Fibroblast of lung (primary cell): Measurements from ENCODE around the gene TMEM14B. TPM values are rescaled to one million over a fixed set of nuclear protein-coding genes. Genes with fewer than 3 reads are reported as not detected.

Source experiments
- DNase-seq, 2 donors: peaks; one replicate each; pipeline versions ENCODE4 v3.0.0 to v3.0.0-alpha.2; 2010; ENCODE audit warnings: low read depth in 2 of 2
- H2AFZ ChIP-seq: 2 replicates; pipeline ENCODE4 v1.5.1; 2012; ENCODE audit warnings: low read length, control low read depth, inconsistent platforms
- H3K27ac ChIP-seq: 2 replicates; pipeline ENCODE4 v1.5.1; 2011; ENCODE audit warnings: low read length, control low read depth; ENCODE audit not compliant: insufficient read depth
- H3K27me3 ChIP-seq: 2 replicates; pipeline ENCODE4 v1.5.1; 2011; ENCODE audit warnings: mild to moderate bottlenecking, low read length; ENCODE audit not compliant: control insufficient read depth, insufficient read depth
- H3K36me3 ChIP-seq: 2 replicates; pipeline ENCODE4 v1.5.1; 2011; ENCODE audit warnings: low read length; ENCODE audit not compliant: control insufficient read depth, insufficient read depth
- H3K4me1 ChIP-seq: 2 replicates; pipeline ENCODE4 v1.5.1; 2011; ENCODE audit warnings: low read length; ENCODE audit not compliant: control insufficient read depth, insufficient read depth; ENCODE audit errors: extremely low read depth
- H3K4me2 ChIP-seq: 2 replicates; pipeline ENCODE4 v1.5.1; 2011; ENCODE audit warnings: low read length, control low read depth; ENCODE audit not compliant: insufficient read depth; ENCODE audit errors: extremely low read depth
- H3K4me3 ChIP-seq, 4 experiments: fragments of 200-600 bp in 1 of 4; sonication (generic) in 1 of 4; replicated peaks in 1 of 4; 2 replicates each; pipeline ENCODE4 v1.5.1; 2011 to 2016; ENCODE audit warnings: low read length in 4 of 4, low read depth in 3 of 4, mild to moderate bottlenecking in 3 of 4, control low read depth in 2 of 4, inconsistent platforms in 1 of 4, mixed read lengths in 1 of 4; ENCODE audit not compliant: insufficient read depth in 1 of 4; ENCODE audit errors: control extremely low read depth in 1 of 4
- H3K79me2 ChIP-seq: 2 replicates; pipeline ENCODE4 v1.5.1; 2012; ENCODE audit warnings: mild to moderate bottlenecking, low read length, inconsistent platforms; ENCODE audit not compliant: control insufficient read depth, insufficient read depth
- H3K9ac ChIP-seq: 2 replicates; pipeline ENCODE4 v1.5.1; 2011; ENCODE audit warnings: mild to moderate bottlenecking, low read length, control low read depth; ENCODE audit not compliant: insufficient read depth
- H3K9me3 ChIP-seq: 2 replicates; pipeline ENCODE4 v1.5.1; 2012; ENCODE audit warnings: low read depth, low read length; ENCODE audit not compliant: control insufficient read depth, insufficient read depth
- H4K20me1 ChIP-seq: 2 replicates; pipeline ENCODE4 v1.5.1; 2011; ENCODE audit warnings: low read length; ENCODE audit not compliant: control insufficient read depth, insufficient read depth; ENCODE audit errors: extremely low read depth
- CTCF ChIP-seq, 2 donors: IDR thresholded peaks in 1 of 2; conservative IDR thresholded peaks in 1 of 2; 1 replicate in 1 of 2; 2 replicates in 1 of 2; pipeline ENCODE4 v1.5.1; 2011 to 2012; ENCODE audit warnings: low read length in 2 of 2, control low read depth in 1 of 2, inconsistent platforms in 1 of 2, low read depth in 1 of 2, mild to moderate bottlenecking in 1 of 2
- EZH2 ChIP-seq: IDR thresholded peaks from 2 replicates; pipeline ENCODE4 v1.5.1; 2012; ENCODE audit warnings: low read length, control low read depth, mild to moderate bottlenecking; ENCODE audit errors: missing control alignments
- polyA plus RNA-seq, 2 donors: library from polyadenylated mRNA; depleted of rRNA in 1 of 2; stranded (reverse) in 1 of 2; unstranded in 1 of 2; fragments of >200 nt; gene quantifications; 2 replicates each; pipeline ENCODE4 v1.2.1, GENCODE V29; 2011 to 2012; ENCODE audit warnings: missing spikeins in 1 of 2
- total RNA-seq: library from RNA; depleted of rRNA; stranded (reverse); fragments of >200 nt; gene quantifications from 2 replicates; pipeline ENCODE4 v1.2.1, GENCODE V29; 2014

The TMEM14B gene
- total and polyA plus RNA-seq, 2 donors (not counting 1 experiment from before 2014, with no cell fraction given): 58.3 to 109 TPM

- Histone ChIP-seq H3K27ac (no peak overlapping the region), H3K27me3 (no peaks in the 10 kb centered on the region), H3K4me3 (no peak overlapping the region), H2AFZ (no peak overlapping the region), H3K79me2 (no peaks in the 10 kb centered on the region), H3K4me2 (no peak overlapping the region), H3K36me3 (no peaks in the 10 kb centered on the region), H4K20me1 (no peaks in the 10 kb centered on the region), H3K4me1 (no peaks in the 10 kb centered on the region), H3K9ac (no peak overlapping the region), H3K9me3 (no peaks in the 10 kb centered on the region)
- TF ChIP-seq CTCF (conservative IDR thresholded peaks at IDR 0.05 in 1 of 2, IDR thresholded peaks at IDR 0.05 in 1 of 2; ENCODE audit: low read depth in 1 of 2, low read length in 2 of 2): no peak
- no peak for TF ChIP-seq EZH2
- no peak for DNase-seq
These were observed 30.6 kb downstream of the TMEM14B start for GRCh38 chr6:10778230-10778629.

GRCh38 chr6:10779076-10779475, 31.5 kb downstream of the TMEM14B start:
- no peak overlapping the region for H2AFZ ChIP-seq
- H3K9me3 ChIP-seq: no peaks in the 10 kb centered on the region
- no peaks in the 10 kb centered on the region for H3K4me1 ChIP-seq
- TF ChIP-seq CTCF (conservative IDR thresholded peaks at IDR 0.05 in 1 of 2, IDR thresholded peaks at IDR 0.05 in 1 of 2; ENCODE audit: low read depth in 1 of 2, low read length in 2 of 2) (no peak), EZH2 (no peak)
- no peaks in the 10 kb centered on the region for H3K79me2 ChIP-seq
- DNase-seq: no peak
- H3K4me3 ChIP-seq: no peak overlapping the region
- H3K4me2 ChIP-seq: no peak overlapping the region
- no peak overlapping the region for H3K27ac ChIP-seq
- H4K20me1 ChIP-seq: no peaks in the 10 kb centered on the region
- no peaks in the 10 kb centered on the region for H3K27me3 ChIP-seq
- no peaks in the 10 kb centered on the region for H3K36me3 ChIP-seq
- no peak overlapping the region for H3K9ac ChIP-seq

GRCh38 chr6:10791673-10792072, 44.1 kb downstream of the TMEM14B start:
- Histone ChIP-seq H3K9me3 (no peaks in the 10 kb centered on the region), H3K9ac (no peak overlapping the region), H3K4me3 (no peak overlapping the region), H4K20me1 (no peaks in the 10 kb centered on the region), H3K27me3 (no peaks in the 10 kb centered on the region), H3K79me2 (no peaks in the 10 kb centered on the region), H3K27ac (no peak overlapping the region), H3K4me2 (no peak overlapping the region), H3K36me3 (no peaks in the 10 kb centered on the region), H3K4me1 (no peaks in the 10 kb centered on the region), H2AFZ (no peak overlapping the region)
- no peak for TF ChIP-seq EZH2
- no peak for TF ChIP-seq CTCF (conservative IDR thresholded peaks at IDR 0.05 in 1 of 2, IDR thresholded peaks at IDR 0.05 in 1 of 2; ENCODE audit: low read depth in 1 of 2, low read length in 2 of 2)
- peak in 1 of 2 donors; percentile 33 for DNase-seq
